Ascending aorta (tissue), 2 donors: ENCODE data around the gene HHIP. TPM values are rescaled to one million over a fixed set of nuclear protein-coding genes. Genes with fewer than 3 reads are reported as not detected.

Source experiments
- DNase-seq, 2 donors: peaks; one replicate each; pipeline ENCODE4 v3.0.0-alpha.2; 2019; ENCODE audit warnings: low spot score in 2 of 2
- H3K27ac ChIP-seq, 2 donors: fragments of 200-600 bp; sonication (generic); one replicate each; pipeline ENCODE4 v1.5.1; 2016 to 2017; ENCODE audit warnings: mild to moderate bottlenecking in 1 of 2
- H3K27me3 ChIP-seq: fragments of 200-600 bp; sonication (generic); one replicate; pipeline ENCODE4 v1.5.1; 2017
- H3K36me3 ChIP-seq, 2 donors: fragments of 200-600 bp; sonication (generic); one replicate each; pipeline ENCODE4 v1.5.1; 2016
- H3K4me1 ChIP-seq, 2 donors: fragments of 200-600 bp; sonication (generic); one replicate each; pipeline ENCODE4 v1.5.1; 2016 to 2017; ENCODE audit warnings: mild to moderate bottlenecking in 1 of 2
- H3K4me3 ChIP-seq, 2 donors: fragments of 200-600 bp; sonication (generic); one replicate each; pipeline ENCODE4 v1.5.1; 2016 to 2017; ENCODE audit warnings: mild to moderate bottlenecking in 1 of 2
- H3K9me3 ChIP-seq, 2 donors: fragments of 200-600 bp; sonication (generic); one replicate each; pipeline ENCODE4 v1.5.1; 2016
- CTCF ChIP-seq, 3 experiments: fragments of 200-600 bp in 2 of 3; fragments of 450-650 bp in 1 of 3; sonication (generic) in 2 of 3; IDR thresholded peaks; one replicate each; pipeline ENCODE4 v1.5.1; 2016 to 2019; ENCODE audit warnings: antibody characterized with exemption in 3 of 3, mild to moderate bottlenecking in 1 of 3, moderate library complexity in 1 of 3
- intact Hi-C: fragments of 100-400 bp; cut with DNase I; formaldehyde crosslinking; loops from one replicate; pipeline ENCODE4 v1.15.1; 2023
- total RNA-seq: library from RNA; depleted of rRNA; stranded (reverse); fragments of >200 nt; gene quantifications from one replicate; pipeline ENCODE4 v1.1.0, GENCODE V29; 2016

The HHIP gene
- total RNA-seq, 1 donor from 2014 or later = 2.2 TPM

DNA sequence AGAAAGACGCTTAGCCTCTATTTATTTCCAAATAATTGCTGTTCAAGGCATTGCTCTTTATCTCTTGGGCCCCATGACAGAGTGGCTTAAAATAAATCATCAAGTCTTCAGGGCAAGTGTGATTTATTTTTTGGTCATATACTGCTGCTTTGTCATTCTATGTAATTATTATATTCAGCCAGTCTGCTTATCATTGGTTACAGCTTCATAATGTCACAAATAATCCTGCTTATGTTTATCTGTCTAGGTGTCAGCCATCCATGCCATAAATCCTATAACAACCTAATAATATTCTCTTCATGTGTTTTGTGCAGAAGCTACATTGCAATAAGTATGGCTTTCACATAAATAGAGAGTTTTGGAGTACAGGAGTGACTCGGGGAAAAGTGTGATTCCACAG, 41.0 kb downstream of the HHIP start:
- no peaks in the 10 kb centered on the region for H3K27me3 ChIP-seq
- H3K27ac ChIP-seq = no peak overlapping the region
- no peaks in the 10 kb centered on the region for H3K4me1 ChIP-seq
- no peak overlapping the region for H3K4me3 ChIP-seq
- TF ChIP-seq CTCF (IDR thresholded peaks at IDR 0.05) = no peak
- intact Hi-C loops = no loop called here
- DNase-seq = no peak
- no peaks in the 10 kb centered on the region for H3K36me3 ChIP-seq
- H3K9me3 ChIP-seq = no peaks in the 10 kb centered on the region

DNA sequence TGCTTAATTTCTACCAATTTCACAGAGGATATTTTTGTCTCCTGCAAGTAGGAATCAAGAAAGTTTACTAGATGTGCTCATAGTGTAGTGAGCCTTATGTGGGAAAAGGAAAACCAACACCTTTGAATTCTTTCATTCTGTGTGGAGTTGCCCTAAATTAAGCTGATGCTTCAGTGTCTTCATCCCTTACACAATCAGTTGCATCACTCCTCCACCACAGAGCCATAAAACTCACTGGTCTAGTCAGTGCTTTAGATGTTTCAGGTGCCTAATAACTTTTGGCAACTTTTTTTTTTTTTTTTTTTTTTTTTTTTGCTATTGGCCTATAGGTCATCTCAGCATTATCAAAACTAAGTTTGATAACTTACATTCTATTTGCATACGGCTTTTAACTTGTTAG, 41.5 kb downstream of the HHIP start:
- H3K9me3 ChIP-seq = no peaks in the 10 kb centered on the region
- no peak for DNase-seq
- no peaks in the 10 kb centered on the region for H3K4me1 ChIP-seq
- no peak overlapping the region for H3K27ac ChIP-seq
- H3K27me3 ChIP-seq = no peaks in the 10 kb centered on the region
- H3K36me3 ChIP-seq = no peaks in the 10 kb centered on the region
- intact Hi-C loops = no loop called here
- no peak for TF ChIP-seq CTCF (IDR thresholded peaks at IDR 0.05)
- no peak overlapping the region for H3K4me3 ChIP-seq

DNA sequence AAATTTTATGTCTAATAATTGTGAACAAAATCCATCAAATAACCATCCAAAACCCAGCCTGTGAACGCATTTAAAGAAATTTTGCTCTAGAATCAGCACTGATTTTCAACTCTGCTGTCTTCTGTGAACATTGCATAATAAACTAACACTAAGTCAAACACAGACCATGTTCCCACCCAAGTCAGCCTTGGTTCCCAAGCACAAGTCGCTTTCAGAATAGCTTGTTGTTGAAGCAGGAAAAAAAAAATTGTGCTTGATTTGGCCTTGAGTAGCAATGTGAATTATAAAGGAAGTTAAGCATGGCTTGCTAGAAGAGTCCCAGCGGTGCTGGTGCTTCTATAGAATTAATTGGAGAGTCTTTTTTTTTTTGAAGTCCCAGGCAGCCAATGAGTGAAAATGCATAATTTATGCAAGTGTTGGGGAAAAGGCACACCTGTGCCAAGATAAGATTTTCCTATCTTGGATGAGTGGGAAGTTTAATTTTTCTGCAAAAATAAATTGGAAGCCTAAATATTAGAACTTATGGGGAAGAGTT, 42.1 kb downstream of the HHIP start:
- Histone ChIP-seq H3K4me1 (no peaks in the 10 kb centered on the region), H3K9me3 (no peaks in the 10 kb centered on the region), H3K27me3 (no peaks in the 10 kb centered on the region), H3K4me3 (no peak overlapping the region), H3K36me3 (no peaks in the 10 kb centered on the region), H3K27ac (no peak overlapping the region)
- intact Hi-C loops = no loop called here
- DNase-seq = no peak
- TF ChIP-seq CTCF (IDR thresholded peaks at IDR 0.05) = no peak

- no peaks in the 10 kb centered on the region for H3K27me3 ChIP-seq
- intact Hi-C loops = no loop called here
Observed at GRCh38 chr4:144689125-144689524, 43.2 kb downstream of the HHIP start.

GRCh38 chr4:144695721-144696120, 49.8 kb downstream of the HHIP start:
- no peak for DNase-seq
- Histone ChIP-seq H3K9me3 (no peaks in the 10 kb centered on the region), H3K4me3 (no peak overlapping the region), H3K4me1 (no peaks in the 10 kb centered on the region), H3K27me3 (no peaks in the 10 kb centered on the region), H3K27ac (no peak overlapping the region), H3K36me3 (no peaks in the 10 kb centered on the region)
- intact Hi-C loops = no loop called here
- TF ChIP-seq CTCF (IDR thresholded peaks at IDR 0.05) = no peak

More at GRCh38 chr4:144689125-144689524, 43.2 kb downstream of the HHIP start:
- DNase-seq = no peak
- Histone ChIP-seq H3K4me3 (no peak overlapping the region), H3K27ac (no peak overlapping the region), H3K9me3 (no peaks in the 10 kb centered on the region), H3K4me1 (no peaks in the 10 kb centered on the region), H3K36me3 (no peaks in the 10 kb centered on the region)
- no peak for TF ChIP-seq CTCF (IDR thresholded peaks at IDR 0.05)

DNA sequence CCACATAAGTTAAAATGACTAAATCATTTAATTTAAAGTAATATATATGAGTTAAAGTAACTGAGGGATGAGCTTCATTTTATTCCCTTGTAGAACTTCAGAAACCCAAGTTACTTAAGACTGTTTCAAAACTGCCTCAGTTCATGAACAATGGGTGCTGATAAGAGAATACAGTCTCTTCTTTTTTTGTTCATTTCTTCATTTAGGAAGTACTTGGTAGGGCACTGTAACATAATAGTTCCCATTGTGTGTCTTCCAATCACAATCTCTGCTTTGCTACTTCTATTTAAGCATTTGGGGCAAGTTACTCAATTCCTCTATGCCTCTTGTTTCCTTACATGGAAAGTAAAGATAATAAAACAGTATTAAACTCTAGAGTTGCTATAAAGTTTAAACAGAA, 50.4 kb downstream of the HHIP start:
- Histone ChIP-seq H3K36me3 (no peaks in the 10 kb centered on the region), H3K4me3 (no peak overlapping the region), H3K27me3 (no peaks in the 10 kb centered on the region), H3K4me1 (no peaks in the 10 kb centered on the region), H3K9me3 (no peaks in the 10 kb centered on the region), H3K27ac (no peak overlapping the region)
- TF ChIP-seq CTCF (IDR thresholded peaks at IDR 0.05) = no peak
- DNase-seq = no peak
- intact Hi-C loops = no loop called here
